SK-N-SH treated with all-trans-retinoic acid at 6 μM for 48 hours (cell line): ENCODE results near the gene PRTFDC1.

Source experiments
- ESRRG ChIP-seq: fragments of 250-450 bp; sonication (Bioruptor Pico); IDR thresholded peaks from 2 replicates; pipeline ENCODE4 v1.6.1; 2021; ENCODE audit warnings: mild to moderate bottlenecking
- GLIS3 ChIP-seq: fragments of 250-450 bp; sonication (Bioruptor Pico); IDR thresholded peaks from 2 replicates; pipeline ENCODE4 v1.5.0; 2020; ENCODE audit warnings: mild to moderate bottlenecking, moderate library complexity
- TOX ChIP-seq: fragments of 250-450 bp; sonication (Bioruptor Pico); IDR thresholded peaks from 2 replicates; pipeline ENCODE4 v1.8.0; 2021; ENCODE audit warnings: mild to moderate bottlenecking, moderate library complexity, borderline replicate concordance
- TF ChIP-seq, protein P1 (sequence below): fragments of 250-450 bp; sonication (Bioruptor Pico); IDR thresholded peaks from 2 replicates; pipeline ENCODE4 v1.5.1; 2021; ENCODE audit warnings: mild to moderate bottlenecking, moderate library complexity
- TF ChIP-seq, protein P2 (sequence below): fragments of 250-450 bp; sonication (Bioruptor Pico); IDR thresholded peaks from 2 replicates; pipeline ENCODE4 v1.8.0; 2021; ENCODE audit warnings: low read depth, mild to moderate bottlenecking, moderate library complexity, borderline replicate concordance

DNA sequence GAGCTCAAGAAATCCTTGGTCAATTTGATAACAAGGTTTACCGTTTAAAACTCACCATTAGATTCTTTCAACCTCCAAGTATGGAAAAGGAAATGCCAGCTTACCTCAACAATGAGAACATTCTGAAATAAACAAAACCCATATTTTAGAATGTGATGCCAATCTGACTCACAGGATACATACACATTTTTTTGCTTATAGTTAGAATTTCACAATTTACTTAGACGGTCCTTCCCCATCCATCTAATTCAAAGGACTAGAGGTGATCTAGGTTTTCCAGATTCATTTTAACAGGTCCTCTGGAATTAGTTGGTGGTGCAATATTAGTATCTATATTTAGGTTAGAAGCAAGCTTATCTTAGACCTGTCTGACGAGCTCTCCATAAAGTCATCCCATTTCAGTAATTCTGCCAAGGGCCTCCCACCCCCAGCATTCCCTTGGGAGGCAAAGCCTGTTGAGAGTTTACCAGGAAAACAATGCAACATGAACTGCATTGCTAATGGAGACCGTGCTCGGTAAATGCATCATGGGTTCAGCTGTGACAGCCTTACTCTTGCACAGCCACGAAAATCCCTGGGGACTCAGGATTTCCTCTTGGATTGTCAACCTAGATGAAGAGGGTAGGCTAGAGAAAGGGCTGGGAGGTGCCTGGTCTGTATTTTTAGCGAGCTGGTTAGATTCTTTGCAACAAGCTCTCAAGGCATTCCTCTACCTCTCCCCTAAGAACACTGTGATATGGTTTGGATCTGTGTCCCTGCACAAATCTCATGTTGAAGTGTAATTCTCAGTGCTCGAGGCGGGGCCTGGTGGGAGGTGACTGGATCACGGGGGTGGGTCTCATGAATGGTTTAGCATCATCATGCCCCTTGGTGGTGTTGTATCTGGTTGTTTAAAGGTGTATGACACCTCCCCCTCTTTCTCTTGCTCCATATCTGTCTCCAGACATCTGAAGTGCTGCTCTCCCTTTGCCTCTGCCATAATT, 93.8 kb downstream of the PRTFDC1 start:
- TF ChIP-seq TOX (CRISPR knock-in tag) (no peak), GLIS3 (CRISPR knock-in tag) (no peak), ESRRG (CRISPR knock-in tag) (no peak)
- TF ChIP-seq, protein P1, sequence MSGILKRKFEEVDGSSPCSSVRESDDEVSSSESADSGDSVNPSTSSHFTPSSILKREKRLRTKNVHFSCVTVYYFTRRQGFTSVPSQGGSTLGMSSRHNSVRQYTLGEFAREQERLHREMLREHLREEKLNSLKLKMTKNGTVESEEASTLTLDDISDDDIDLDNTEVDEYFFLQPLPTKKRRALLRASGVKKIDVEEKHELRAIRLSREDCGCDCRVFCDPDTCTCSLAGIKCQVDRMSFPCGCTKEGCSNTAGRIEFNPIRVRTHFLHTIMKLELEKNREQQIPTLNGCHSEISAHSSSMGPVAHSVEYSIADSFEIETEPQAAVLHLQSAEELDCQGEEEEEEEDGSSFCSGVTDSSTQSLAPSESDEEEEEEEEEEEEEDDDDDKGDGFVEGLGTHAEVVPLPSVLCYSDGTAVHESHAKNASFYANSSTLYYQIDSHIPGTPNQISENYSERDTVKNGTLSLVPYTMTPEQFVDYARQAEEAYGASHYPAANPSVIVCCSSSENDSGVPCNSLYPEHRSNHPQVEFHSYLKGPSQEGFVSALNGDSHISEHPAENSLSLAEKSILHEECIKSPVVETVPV (CRISPR knock-in tag): no peak
- TF ChIP-seq, protein P2, sequence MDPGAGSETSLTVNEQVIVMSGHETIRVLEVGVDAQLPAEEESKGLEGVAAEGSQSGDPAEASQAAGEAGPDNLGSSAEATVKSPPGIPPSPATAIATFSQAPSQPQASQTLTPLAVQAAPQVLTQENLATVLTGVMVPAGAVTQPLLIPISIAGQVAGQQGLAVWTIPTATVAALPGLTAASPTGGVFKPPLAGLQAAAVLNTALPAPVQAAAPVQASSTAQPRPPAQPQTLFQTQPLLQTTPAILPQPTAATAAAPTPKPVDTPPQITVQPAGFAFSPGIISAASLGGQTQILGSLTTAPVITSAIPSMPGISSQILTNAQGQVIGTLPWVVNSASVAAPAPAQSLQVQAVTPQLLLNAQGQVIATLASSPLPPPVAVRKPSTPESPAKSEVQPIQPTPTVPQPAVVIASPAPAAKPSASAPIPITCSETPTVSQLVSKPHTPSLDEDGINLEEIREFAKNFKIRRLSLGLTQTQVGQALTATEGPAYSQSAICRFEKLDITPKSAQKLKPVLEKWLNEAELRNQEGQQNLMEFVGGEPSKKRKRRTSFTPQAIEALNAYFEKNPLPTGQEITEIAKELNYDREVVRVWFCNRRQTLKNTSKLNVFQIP (CRISPR knock-in tag): no peak
